HCT116 (cell line): Measurements from ENCODE around the gene LCLAT1. TPM values are rescaled to one million over a fixed set of nuclear protein-coding genes. Genes with fewer than 3 reads are reported as not detected.

Experiments
- ATAC-seq: fragments of 200-7000 bp; cut with Tn5 transposase; 2 replicates; pipeline ENCODE4 v1.9.1; 2020; ENCODE audit warnings: mild to moderate bottlenecking, moderate library complexity
- BruUV-seq: library from RNA; stranded (reverse); fragments of 400-500 nt; replicated peaks from 2 replicates; lab custom pipeline; 2021; lab: Mats Ljungman, UMichigan
- CTCF ChIA-PET: fragments of 300-600 bp; sonication (Branson Sonifier 250); formaldehyde crosslinking; loops from one replicate; lab custom pipeline; 2021; ENCODE audit warnings: antibody characterized with exemption; lab: Charles Lee
- POLR2A ChIA-PET: fragments of 300-600, 350-600 bp; sonication (Branson Sonifier 250); formaldehyde crosslinking; loops from one replicate; lab custom pipeline; 2021; ENCODE audit warnings: antibody characterized with exemption; lab: Charles Lee
- RAD21 ChIA-PET, 2 experiments: fragments of 300-600 bp; sonication (Branson Sonifier 250); formaldehyde crosslinking; loops; one replicate each; lab custom pipeline; 2023; ENCODE audit warnings: low total read pairs in 2 of 2; ENCODE audit not compliant: uncharacterized antibody in 2 of 2, unreplicated experiment in 2 of 2, low non-redundant PET in 1 of 2; lab: Charles Lee
- DNase-seq: peaks from one replicate; pipeline ENCODE4 v3.0.0-alpha.2; 2010; ENCODE audit warnings: low read depth, low spot score
- H2AFZ ChIP-seq: fragments of 200-600 bp; shearing (Covaris generic), sonication (generic); 2 replicates; pipeline ENCODE4 v1.6.1; 2017; ENCODE audit warnings: low read depth, mixed run types, mixed read lengths, antibody characterized with exemption, low read length; ENCODE audit not compliant: poor library complexity, severe bottlenecking
- H3K27ac ChIP-seq: 2 replicates; pipeline ENCODE4 v1.5.1; 2012; ENCODE audit warnings: low read depth, low read length
- H3K27me3 ChIP-seq: fragments of 200-600 bp; sonication (generic); 2 replicates; pipeline ENCODE4 v1.6.1; 2016; ENCODE audit warnings: mixed run types, low read length, mixed read lengths; ENCODE audit not compliant: insufficient read depth
- H3K36me3 ChIP-seq, 2 experiments: fragments of 200-500 bp in 1 of 2; fragments of 200-600 bp in 1 of 2; sonication (Bioruptor generic) in 1 of 2; sonication (generic) in 1 of 2; 2 replicates each; pipeline versions ENCODE4 v1.5.1 to v1.6.1; 2014 to 2016; ENCODE audit warnings: low read length in 2 of 2, inconsistent platforms in 1 of 2, mixed read lengths in 1 of 2, mixed run types in 1 of 2; ENCODE audit not compliant: insufficient read depth in 2 of 2, control insufficient read depth in 1 of 2
- H3K4me1 ChIP-seq, 2 experiments: fragments of 200-600 bp in 1 of 2; sonication (generic) in 1 of 2; 2 replicates each; pipeline versions ENCODE4 v1.5.1 to v1.6.1; 2012 to 2017; ENCODE audit warnings: low read length in 2 of 2, inconsistent platforms in 1 of 2, mild to moderate bottlenecking in 1 of 2, mixed read lengths in 1 of 2, mixed run types in 1 of 2, moderate library complexity in 1 of 2; ENCODE audit not compliant: insufficient read depth in 2 of 2, control insufficient read depth in 1 of 2
- H3K4me2 ChIP-seq: fragments of 200-600 bp; sonication (generic); 2 replicates; pipeline ENCODE4 v1.6.1; 2017; ENCODE audit warnings: mixed run types, low read length, mixed read lengths
- H3K4me3 ChIP-seq, 2 experiments: fragments of 200-600 bp in 1 of 2; sonication (generic) in 1 of 2; replicated peaks in 1 of 2; 2 replicates each; pipeline ENCODE4 v1.5.1; 2011 to 2016; ENCODE audit warnings: low read length in 2 of 2, control low read depth in 1 of 2, low read depth in 1 of 2, mild to moderate bottlenecking in 1 of 2, mixed read lengths in 1 of 2, mixed run types in 1 of 2
- H3K79me2 ChIP-seq: fragments of 200-600 bp; sonication (generic); 2 replicates; pipeline ENCODE4 v1.6.1; 2017; ENCODE audit warnings: mild to moderate bottlenecking, mixed run types, low read length, moderate library complexity, mixed read lengths; ENCODE audit not compliant: insufficient read depth
- H3K9ac ChIP-seq: fragments of 200-600 bp; sonication (generic); 2 replicates; pipeline ENCODE4 v1.6.1; 2016; ENCODE audit warnings: low read length, mixed read lengths
- H3K9me2 ChIP-seq: fragments of 200-600 bp; sonication (generic), shearing (Covaris generic); 2 replicates; pipeline ENCODE4 v1.6.1; 2017; ENCODE audit warnings: mixed run types, mild to moderate bottlenecking, moderate library complexity; ENCODE audit not compliant: insufficient read depth
- H3K9me3 ChIP-seq, 2 experiments: fragments of 200-500 bp in 1 of 2; fragments of 200-600 bp in 1 of 2; sonication (Bioruptor generic) in 1 of 2; sonication (generic) in 1 of 2; 2 replicates each; pipeline ENCODE4 v1.6.1; 2014 to 2017; ENCODE audit warnings: low read length in 2 of 2, mixed read lengths in 2 of 2, inconsistent platforms in 1 of 2, low read depth in 1 of 2, mild to moderate bottlenecking in 1 of 2, mixed run types in 1 of 2, moderate library complexity in 1 of 2; ENCODE audit not compliant: control insufficient read depth in 1 of 2, insufficient read depth in 1 of 2
- H4K20me1 ChIP-seq: fragments of 200-600 bp; sonication (generic), shearing (Covaris generic); 2 replicates; pipeline ENCODE4 v1.6.1; 2017; ENCODE audit warnings: mixed run types, mild to moderate bottlenecking, moderate library complexity; ENCODE audit not compliant: insufficient read depth
- EZH2phosphoT487 ChIP-seq: fragments of 200-600 bp; IDR thresholded peaks from 2 replicates; pipeline ENCODE4 v1.6.1; 2018; ENCODE audit warnings: antibody characterized with exemption, borderline replicate concordance
- JUND ChIP-seq: IDR thresholded peaks from 2 replicates; pipeline ENCODE4 v1.6.1; 2012
- MAX ChIP-seq: IDR thresholded peaks from 2 replicates; pipeline ENCODE4 v1.6.1; 2012
- RAD21 ChIP-seq: IDR thresholded peaks from 2 replicates; pipeline ENCODE4 v1.6.1; 2012; ENCODE audit warnings: low read depth, mild to moderate bottlenecking
- REST ChIP-seq: IDR thresholded peaks from 2 replicates; pipeline ENCODE4 v1.6.1; 2012; ENCODE audit warnings: low read depth
- SP1 ChIP-seq: IDR thresholded peaks from 2 replicates; pipeline ENCODE4 v1.6.1; 2012; ENCODE audit warnings: low read depth
- SRF ChIP-seq: IDR thresholded peaks from 2 replicates; pipeline ENCODE4 v1.6.1; 2012; ENCODE audit warnings: low read depth
- ZFX ChIP-seq: fragments of 450-650 bp; IDR thresholded peaks from 2 replicates; pipeline ENCODE4 v1.6.1; 2017
- intact Hi-C: fragments of 100-400 bp; cut with micrococcal nuclease; formaldehyde crosslinking; loops from 2 replicates; pipeline ENCODE4 v1.10.0; 2022
- total RNA-seq: library from RNA; stranded (reverse); gene quantifications from one replicate; pipeline ENCODE4 v1.2.1, GENCODE V29; 2021; ENCODE audit not compliant: unreplicated experiment
- TF ChIP-seq, protein P1 (sequence below), 3 experiments: fragments of 200-600 bp in 1 of 3; sonication (generic) in 1 of 3; IDR thresholded peaks in 2 of 3; conservative IDR thresholded peaks in 1 of 3; 2 replicates each; pipeline ENCODE4 v1.5.1; 2012 to 2017; ENCODE audit warnings: low read depth in 2 of 3, low read length in 2 of 3, antibody characterized with exemption in 1 of 3, borderline replicate concordance in 1 of 3, control low read depth in 1 of 3, mild to moderate bottlenecking in 1 of 3, mixed read lengths in 1 of 3, mixed run types in 1 of 3, moderate library complexity in 1 of 3; ENCODE audit not compliant: insufficient read depth in 1 of 3

LCLAT1 gene
- total RNA-seq, 1 experiment from 2014 or later = 36.2 TPM

GRCh38 chr2:30625276-30625675 is 178.2 kb downstream of the LCLAT1 start:
- no peak for DNase-seq
- no TSS peak for BruUV-seq
- H3K9ac ChIP-seq = no peak overlapping the region
- H3K27me3 ChIP-seq = no peaks in the 10 kb centered on the region
- POLR2A ChIA-PET = no interaction called here
- CTCF ChIA-PET = no interaction called here
- RAD21 ChIA-PET = no interaction called here
- H4K20me1 ChIP-seq = no peaks in the 10 kb centered on the region
- no peak overlapping the region for H3K4me3 ChIP-seq
- H3K79me2 ChIP-seq = no peaks in the 10 kb centered on the region
- no peaks in the 10 kb centered on the region for H3K9me2 ChIP-seq
- no peak overlapping the region for H3K27ac ChIP-seq
- no peak for ATAC-seq
- H2AFZ ChIP-seq = no peak overlapping the region
- no peak overlapping the region for H3K4me2 ChIP-seq
- no peaks in the 10 kb centered on the region for H3K4me1 ChIP-seq
- intact Hi-C loops = no loop called here
- TF ChIP-seq SP1 (no peak), SRF (no peak), RAD21 (no peak), MAX (no peak), REST (no peak), EZH2phosphoT487 (no peak), JUND (no peak), ZFX (no peak)
- TF ChIP-seq, protein P1, sequence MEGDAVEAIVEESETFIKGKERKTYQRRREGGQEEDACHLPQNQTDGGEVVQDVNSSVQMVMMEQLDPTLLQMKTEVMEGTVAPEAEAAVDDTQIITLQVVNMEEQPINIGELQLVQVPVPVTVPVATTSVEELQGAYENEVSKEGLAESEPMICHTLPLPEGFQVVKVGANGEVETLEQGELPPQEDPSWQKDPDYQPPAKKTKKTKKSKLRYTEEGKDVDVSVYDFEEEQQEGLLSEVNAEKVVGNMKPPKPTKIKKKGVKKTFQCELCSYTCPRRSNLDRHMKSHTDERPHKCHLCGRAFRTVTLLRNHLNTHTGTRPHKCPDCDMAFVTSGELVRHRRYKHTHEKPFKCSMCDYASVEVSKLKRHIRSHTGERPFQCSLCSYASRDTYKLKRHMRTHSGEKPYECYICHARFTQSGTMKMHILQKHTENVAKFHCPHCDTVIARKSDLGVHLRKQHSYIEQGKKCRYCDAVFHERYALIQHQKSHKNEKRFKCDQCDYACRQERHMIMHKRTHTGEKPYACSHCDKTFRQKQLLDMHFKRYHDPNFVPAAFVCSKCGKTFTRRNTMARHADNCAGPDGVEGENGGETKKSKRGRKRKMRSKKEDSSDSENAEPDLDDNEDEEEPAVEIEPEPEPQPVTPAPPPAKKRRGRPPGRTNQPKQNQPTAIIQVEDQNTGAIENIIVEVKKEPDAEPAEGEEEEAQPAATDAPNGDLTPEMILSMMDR (IDR thresholded peaks at IDR 0.05 in 2 of 3, conservative IDR thresholded peaks at IDR 0.05 in 1 of 3; ENCODE audit: borderline replicate concordance in 1 of 3, insufficient read depth in 1 of 3, low read depth in 2 of 3, low read length in 2 of 3) = no peak
- H3K9me3 ChIP-seq = no peaks in the 10 kb centered on the region
- no peaks in the 10 kb centered on the region for H3K36me3 ChIP-seq
